ENCODE results near the gene CHRM1. TPM values are rescaled to one million over a fixed set of nuclear protein-coding genes. Genes with fewer than 3 reads are reported as not detected.
"Not testable (repeated sequence)": the region's sequence is repeated elsewhere in the genome, so short reads cannot be mapped to it uniquely, and the experiment has no call there.

The CHRM1 gene
- total RNA-seq, 1 donor from 2014 or later = 14.3 TPM

GRCh38 chr11:62880803-62881578 is 40.2 kb downstream of the CHRM1 start, which contains the start of gene SLC3A2:
Gene SLC3A2 (plus strand): TSS chr11:62880896. CDS start chr11:62881024, 128 bp downstream.
- FAIRE-seq = no peak
- peak; percentile 75 to 80 for DNase-seq (ENCODE audit: low spot score in 2 of 2)

- FAIRE-seq (no peak), DNase-seq (ENCODE audit: low spot score in 2 of 2) (peak; percentile 37 to 56)
Observed at GRCh38 chr11:62880231-62880802, 40.8 kb downstream of the CHRM1 start.

GRCh38 chr11:62879235-62879978 is 41.8 kb downstream of the CHRM1 start:
- no peak for FAIRE-seq

GRCh38 chr11:62876712-62877111 is 44.5 kb downstream of the CHRM1 start:
- DNase-seq (ENCODE audit: low spot score in 2 of 2) = no peak
- no peak for FAIRE-seq

More at GRCh38 chr11:62879235-62879978, 41.8 kb downstream of the CHRM1 start:
- DNase-seq (ENCODE audit: low spot score in 2 of 2) = no peak

GRCh38 chr11:62875698-62876478 is 45.3 kb downstream of the CHRM1 start:
- DNase-seq (ENCODE audit: low spot score in 2 of 2) = no peak
- no peak for FAIRE-seq

GRCh38 chr11:62874851-62875250 is 46.3 kb downstream of the CHRM1 start:
- no peak for DNase-seq (ENCODE audit: low spot score in 2 of 2)

GRCh38 chr11:62865635-62866034 is 55.5 kb downstream of the CHRM1 start:
- DNase-seq (ENCODE audit: low spot score in 2 of 2) = no peak
- FAIRE-seq = no peak

More at GRCh38 chr11:62874851-62875250, 46.3 kb downstream of the CHRM1 start:
- FAIRE-seq = no peak

- DNase-seq (ENCODE audit: low spot score in 2 of 2) (no peak), FAIRE-seq (no peak)
Observed at GRCh38 chr11:62863687-62864335, 57.4 kb downstream of the CHRM1 start.

- not testable (repeated sequence) for FAIRE-seq; DNase-seq (ENCODE audit: low spot score in 2 of 2)
Observed at GRCh38 chr11:62861564-62862192, 59.5 kb downstream of the CHRM1 start.

GRCh38 chr11:62860835-62861563 is 60.2 kb downstream of the CHRM1 start:
- DNase-seq (ENCODE audit: low spot score in 2 of 2) = no peak
- no peak for FAIRE-seq

- DNase-seq (ENCODE audit: low spot score in 2 of 2); FAIRE-seq: not testable (repeated sequence)
Observed at GRCh38 chr11:62859281-62859703, 61.9 kb downstream of the CHRM1 start.

Small RNA genes lying within 50 kb of the gene (small RNA-seq; reads per million reads assigned to genes)
- not detected for gene RN7SL259P

Other genes with a start within 250 kb of the CHRM1 start
- gene UQCC3, start 249.7 kb downstream of the CHRM1 start, total RNA-seq = 5.7 TPM
- gene LBHD1, start 249.1 kb downstream of the CHRM1 start, total RNA-seq = 3.3 TPM
- 84.8 TPM for gene UBXN1, start 242.3 kb downstream of the CHRM1 start, total RNA-seq
- 0.82 TPM for gene LRRN4CL, start 231.8 kb downstream of the CHRM1 start, total RNA-seq
- gene BSCL2, start 213.9 kb downstream of the CHRM1 start, total RNA-seq = 149 TPM
- gene GNG3, start 213.7 kb downstream of the CHRM1 start, total RNA-seq = 20.0 TPM
- gene HNRNPUL2, start 193.9 kb downstream of the CHRM1 start, total RNA-seq = 15.1 TPM
- gene TTC9C, start 192.9 kb downstream of the CHRM1 start, total RNA-seq = 26.9 TPM
- 17.1 TPM for gene ZBTB3, start 167.2 kb downstream of the CHRM1 start, total RNA-seq
- 59.9 TPM for gene POLR2G, start 159.8 kb downstream of the CHRM1 start, total RNA-seq
- 15.1 TPM for gene TAF6L, start 150.0 kb downstream of the CHRM1 start, total RNA-seq
- 17.1 TPM for gene TMEM179B, start 134.0 kb downstream of the CHRM1 start, total RNA-seq
- gene TMEM223, start 129.4 kb downstream of the CHRM1 start, total RNA-seq = 14.7 TPM
- gene NXF1, start 115.9 kb downstream of the CHRM1 start, total RNA-seq = 10.6 TPM
- 31.0 TPM for gene STX5, start 89.3 kb downstream of the CHRM1 start, total RNA-seq
- gene TEX54, start 88.5 kb downstream of the CHRM1 start, total RNA-seq = not detected
- gene WDR74, start 81.8 kb downstream of the CHRM1 start, total RNA-seq = 48.5 TPM
- 109 TPM for gene SLC3A2, start 40.5 kb downstream of the CHRM1 start, total RNA-seq
- gene SLC22A6, start 63.6 kb upstream of the CHRM1 start, total RNA-seq = 10.6 TPM
- gene SLC22A8, start 94.5 kb upstream of the CHRM1 start, total RNA-seq = 1.2 TPM
- gene SLC22A24, start 222.9 kb upstream of the CHRM1 start, total RNA-seq = not detected

Data from frontal cortex (tissue), 4 donors.